ENCODE data around the gene IPP. TPM values are rescaled to one million over a fixed set of nuclear protein-coding genes. Genes with fewer than 3 reads are reported as not detected.
A peak's percentile ranks its signal among the peaks of the same experiment; 100 is the strongest.

The IPP gene
- 10.2 TPM for polyA plus RNA-seq (2013, experiment 1 of 2)
- 12.9 TPM for polyA plus RNA-seq (2013, experiment 2 of 2)

DNA sequence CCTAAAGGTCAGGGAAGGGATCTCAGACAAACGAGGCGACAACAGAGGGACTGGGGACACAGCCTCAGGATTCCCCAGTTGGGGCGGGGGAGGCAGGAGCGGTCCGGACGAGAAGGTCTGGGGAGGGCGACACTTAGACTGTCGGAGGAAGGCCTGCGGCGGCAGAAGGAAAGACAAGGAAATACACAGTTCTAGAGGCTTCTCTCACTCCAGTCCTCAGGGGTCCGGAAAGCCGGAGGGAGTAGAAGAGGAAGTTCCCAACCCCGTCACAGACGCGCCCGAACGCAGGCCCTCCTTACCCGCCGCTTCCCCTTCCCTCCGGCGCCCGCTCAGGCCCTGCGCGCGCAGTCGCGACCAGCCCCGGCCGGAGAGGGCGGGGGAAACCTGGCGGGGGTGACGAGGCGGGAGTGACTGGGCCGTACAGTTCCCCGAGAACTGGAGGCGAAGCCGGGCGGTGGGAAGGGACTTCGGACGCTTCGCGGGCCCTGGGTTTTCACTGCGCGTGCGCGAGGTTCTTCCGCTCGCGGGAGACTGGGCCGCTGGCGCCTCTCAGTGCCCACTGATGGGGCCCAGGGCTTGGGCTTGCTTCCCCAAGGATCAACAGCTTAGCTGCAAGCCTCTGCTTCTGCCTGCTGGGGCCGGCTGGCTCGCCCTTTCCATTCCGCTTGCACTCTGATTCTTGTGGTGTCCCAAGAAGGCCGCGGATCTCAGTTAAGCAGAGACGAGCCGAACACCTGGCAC, at the start of gene IPP:
Gene IPP, minus strand, starts transcription at position 356 of the 741 bp plus-strand sequence. CDS start 4,242 bp downstream, outside the sequence.
- H3K4me3 ChIP-seq (ENCODE audit: extremely low read depth, insufficient read depth, low read length, poor library complexity, severe bottlenecking), result peak within 1 kb of the TSS; percentile 66
- 2 to 3% methylated on average over 46 to 57 of the region's 58 CpGs for WGBS, 2 experiments (ENCODE audit: insufficient coverage in 2 of 2)
- no peaks in the 10 kb centered on the region for H3K4me1 ChIP-seq (ENCODE audit: control insufficient read depth, insufficient read depth, low read length, poor library complexity, severe bottlenecking)
- peaks cover 13% of the 10 kb centered on the region for H3K9me3 ChIP-seq (ENCODE audit: control insufficient read depth, low read length)
- no peaks in the 10 kb centered on the region for H3K36me3 ChIP-seq (ENCODE audit: control insufficient read depth, insufficient read depth, low read length)
- H3K27ac ChIP-seq (ENCODE audit: low read depth, low read length, severe bottlenecking), result peak within 1 kb of the TSS; percentile 99

DNA sequence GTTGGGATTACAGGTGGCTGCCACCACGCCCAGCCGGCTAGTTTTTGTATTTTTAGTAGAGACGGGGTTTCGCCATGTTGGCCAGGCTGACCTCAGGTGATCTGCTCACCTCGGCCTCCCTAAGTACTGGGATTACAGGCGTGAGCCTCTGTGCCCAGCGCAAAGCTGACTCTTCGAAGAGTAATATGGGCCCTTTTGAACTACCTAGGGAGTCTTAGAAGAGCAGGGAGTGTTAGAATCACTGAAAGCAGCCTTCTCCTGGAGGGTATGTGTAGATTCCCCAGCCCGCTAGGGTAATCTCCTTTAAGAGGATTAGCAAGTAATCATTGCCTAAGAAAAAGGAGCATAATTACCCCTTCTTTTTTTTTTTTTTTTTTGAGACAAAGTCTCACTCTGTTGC, 46.5 kb upstream of the IPP start:
- WGBS, 2 experiments (ENCODE audit: insufficient coverage in 2 of 2), result 90 to 92% methylated on average over 6 to 8 of the region's 9 CpGs
- H3K27ac ChIP-seq (ENCODE audit: low read depth, low read length, severe bottlenecking), result no peak overlapping the region
- peaks cover under 1% of the 10 kb centered on the region for H3K4me1 ChIP-seq (ENCODE audit: control insufficient read depth, insufficient read depth, low read length, poor library complexity, severe bottlenecking)
- no peaks in the 10 kb centered on the region for H3K36me3 ChIP-seq (ENCODE audit: control insufficient read depth, insufficient read depth, low read length)
- H3K4me3 ChIP-seq (ENCODE audit: extremely low read depth, insufficient read depth, low read length, poor library complexity, severe bottlenecking), result no peak overlapping the region
- H3K9me3 ChIP-seq (ENCODE audit: control insufficient read depth, low read length), result no peaks in the 10 kb centered on the region

- Histone ChIP-seq H3K36me3 (ENCODE audit: control insufficient read depth, insufficient read depth, low read length) (no peaks in the 10 kb centered on the region), H3K4me1 (ENCODE audit: control insufficient read depth, insufficient read depth, low read length, poor library complexity, severe bottlenecking) (no peaks in the 10 kb centered on the region), H3K27ac (ENCODE audit: low read depth, low read length, severe bottlenecking) (no peak overlapping the region), H3K9me3 (ENCODE audit: control insufficient read depth, low read length) (no peaks in the 10 kb centered on the region), H3K4me3 (ENCODE audit: extremely low read depth, insufficient read depth, low read length, poor library complexity, severe bottlenecking) (no peak overlapping the region)
- WGBS, 2 experiments (ENCODE audit: insufficient coverage in 2 of 2), result no CpG with 5 or more reads among the region's 2 CpGs
These were observed 45.9 kb upstream of the IPP start for GRCh38 chr1:45796381-45796780.

GRCh38 chr1:45793942-45794604, 43.6 kb upstream of the IPP start:
- H3K4me1 ChIP-seq (ENCODE audit: control insufficient read depth, insufficient read depth, low read length, poor library complexity, severe bottlenecking), result no peaks in the 10 kb centered on the region
- H3K9me3 ChIP-seq (ENCODE audit: control insufficient read depth, low read length), result no peaks in the 10 kb centered on the region
- WGBS, 2 experiments (ENCODE audit: insufficient coverage in 2 of 2), result 87 to 89% methylated on average over 4 to 6 of the region's 7 CpGs
- H3K4me3 ChIP-seq (ENCODE audit: extremely low read depth, insufficient read depth, low read length, poor library complexity, severe bottlenecking), result no peak overlapping the region
- H3K27ac ChIP-seq (ENCODE audit: low read depth, low read length, severe bottlenecking), result no peak overlapping the region
- no peaks in the 10 kb centered on the region for H3K36me3 ChIP-seq (ENCODE audit: control insufficient read depth, insufficient read depth, low read length)

- Histone ChIP-seq H3K27ac (ENCODE audit: low read depth, low read length, severe bottlenecking) (no peak overlapping the region), H3K4me1 (ENCODE audit: control insufficient read depth, insufficient read depth, low read length, poor library complexity, severe bottlenecking) (no peaks in the 10 kb centered on the region), H3K4me3 (ENCODE audit: extremely low read depth, insufficient read depth, low read length, poor library complexity, severe bottlenecking) (no peak overlapping the region), H3K36me3 (ENCODE audit: control insufficient read depth, insufficient read depth, low read length) (no peaks in the 10 kb centered on the region), H3K9me3 (ENCODE audit: control insufficient read depth, low read length) (no peaks in the 10 kb centered on the region)
- 90 to 96% methylated on average over 2 to 3 of the region's 4 CpGs for WGBS, 2 experiments (ENCODE audit: insufficient coverage in 2 of 2)
These were observed 42.3 kb upstream of the IPP start for GRCh38 chr1:45792744-45793143.

DNA sequence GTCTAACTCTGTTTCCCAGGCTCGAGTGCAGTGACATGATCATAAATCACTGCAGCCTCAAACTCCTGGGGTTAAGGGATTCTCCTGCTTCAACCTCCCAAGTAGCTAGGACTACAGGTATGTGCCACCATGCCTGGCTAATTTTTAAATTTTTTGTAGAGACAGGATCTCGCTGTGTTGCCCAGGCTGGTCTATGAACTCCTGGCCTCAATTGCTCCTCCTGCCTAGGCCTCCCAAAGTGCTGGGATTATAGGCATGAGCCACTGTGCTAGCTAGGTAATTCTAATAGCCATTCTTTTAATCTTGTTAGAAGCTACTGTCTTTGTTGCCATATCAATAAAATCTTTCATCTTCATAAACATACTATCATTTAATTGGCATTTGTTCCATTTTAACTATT, 39.1 kb upstream of the IPP start:
- H3K4me1 ChIP-seq (ENCODE audit: control insufficient read depth, insufficient read depth, low read length, poor library complexity, severe bottlenecking), result no peaks in the 10 kb centered on the region
- 92 to 95% methylated on average over 1 to 2 of the region's 2 CpGs for WGBS, 2 experiments (ENCODE audit: insufficient coverage in 2 of 2)

DNA sequence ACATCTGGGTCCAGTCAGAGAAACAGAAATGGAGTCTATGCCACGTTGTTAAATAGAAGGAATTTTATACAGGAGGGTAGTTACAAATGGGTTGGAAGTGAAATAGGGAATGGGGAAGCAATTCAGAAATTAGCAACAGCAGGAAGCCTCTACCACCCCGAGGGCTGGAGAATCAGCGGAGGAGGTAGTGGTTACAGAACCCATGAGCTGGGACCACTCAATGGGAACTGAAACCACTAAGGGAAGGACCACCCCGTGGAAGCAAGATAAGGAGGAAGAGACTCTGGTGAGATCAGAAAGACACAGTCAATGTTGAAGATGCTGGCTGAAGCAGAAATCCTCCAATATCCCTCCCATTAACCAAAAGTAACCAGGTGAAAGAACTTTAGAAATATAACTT, 37.5 kb upstream of the IPP start:
- Histone ChIP-seq H3K27ac (ENCODE audit: low read depth, low read length, severe bottlenecking) (no peak overlapping the region), H3K4me1 (ENCODE audit: control insufficient read depth, insufficient read depth, low read length, poor library complexity, severe bottlenecking) (no peaks in the 10 kb centered on the region), H3K9me3 (ENCODE audit: control insufficient read depth, low read length) (no peaks in the 10 kb centered on the region), H3K4me3 (ENCODE audit: extremely low read depth, insufficient read depth, low read length, poor library complexity, severe bottlenecking) (no peak overlapping the region), H3K36me3 (ENCODE audit: control insufficient read depth, insufficient read depth, low read length) (no peaks in the 10 kb centered on the region)
- 76 to 90% methylated on average over 2 to 4 of the region's 4 CpGs for WGBS, 2 experiments (ENCODE audit: insufficient coverage in 2 of 2)

More for the DNA sequence above, 39.1 kb upstream of the IPP start:
- Histone ChIP-seq H3K9me3 (ENCODE audit: control insufficient read depth, low read length) (no peaks in the 10 kb centered on the region), H3K36me3 (ENCODE audit: control insufficient read depth, insufficient read depth, low read length) (no peaks in the 10 kb centered on the region), H3K4me3 (ENCODE audit: extremely low read depth, insufficient read depth, low read length, poor library complexity, severe bottlenecking) (no peak overlapping the region), H3K27ac (ENCODE audit: low read depth, low read length, severe bottlenecking) (no peak overlapping the region)

- H3K4me3 ChIP-seq (ENCODE audit: extremely low read depth, insufficient read depth, low read length, poor library complexity, severe bottlenecking), result no peak overlapping the region
- H3K4me1 ChIP-seq (ENCODE audit: control insufficient read depth, insufficient read depth, low read length, poor library complexity, severe bottlenecking), result no peaks in the 10 kb centered on the region
- no peaks in the 10 kb centered on the region for H3K36me3 ChIP-seq (ENCODE audit: control insufficient read depth, insufficient read depth, low read length)
- WGBS, 2 experiments (ENCODE audit: insufficient coverage in 2 of 2), result 67% methylated on average over 1 to 2 of the region's 4 CpGs
- no peak overlapping the region for H3K27ac ChIP-seq (ENCODE audit: low read depth, low read length, severe bottlenecking)
- H3K9me3 ChIP-seq (ENCODE audit: control insufficient read depth, low read length), result no peaks in the 10 kb centered on the region
These were observed 35.1 kb upstream of the IPP start for GRCh38 chr1:45785583-45785982.

DNA sequence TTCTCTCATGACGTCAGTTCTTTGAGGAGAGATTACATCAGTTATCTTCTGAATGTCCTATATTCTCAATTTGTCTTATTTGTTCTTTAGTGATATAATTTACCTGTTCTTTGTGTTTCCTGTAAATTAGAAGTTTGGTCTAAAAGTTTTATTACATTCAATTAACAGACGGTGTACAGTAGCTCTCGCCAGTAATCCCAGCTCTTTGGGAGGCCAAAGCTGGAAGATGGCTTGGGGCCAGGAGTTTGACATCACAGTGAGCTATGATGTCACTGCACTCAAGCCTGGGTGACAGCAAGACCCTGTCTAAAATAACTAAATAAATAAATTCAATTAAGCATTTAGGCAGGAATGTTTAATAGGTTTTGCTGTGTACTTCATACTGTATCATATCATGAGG, 25.3 kb upstream of the IPP start:
- Histone ChIP-seq H3K36me3 (ENCODE audit: control insufficient read depth, insufficient read depth, low read length) (no peaks in the 10 kb centered on the region), H3K4me1 (ENCODE audit: control insufficient read depth, insufficient read depth, low read length, poor library complexity, severe bottlenecking) (no peaks in the 10 kb centered on the region), H3K9me3 (ENCODE audit: control insufficient read depth, low read length) (no peaks in the 10 kb centered on the region), H3K4me3 (ENCODE audit: extremely low read depth, insufficient read depth, low read length, poor library complexity, severe bottlenecking) (no peak overlapping the region), H3K27ac (ENCODE audit: low read depth, low read length, severe bottlenecking) (no peak overlapping the region)
- 90% methylated on average over 2 of the region's 3 CpGs; no CpG with 5 or more reads in 1 of the 2 experiments for WGBS, 2 experiments (ENCODE audit: insufficient coverage in 2 of 2)

DNA sequence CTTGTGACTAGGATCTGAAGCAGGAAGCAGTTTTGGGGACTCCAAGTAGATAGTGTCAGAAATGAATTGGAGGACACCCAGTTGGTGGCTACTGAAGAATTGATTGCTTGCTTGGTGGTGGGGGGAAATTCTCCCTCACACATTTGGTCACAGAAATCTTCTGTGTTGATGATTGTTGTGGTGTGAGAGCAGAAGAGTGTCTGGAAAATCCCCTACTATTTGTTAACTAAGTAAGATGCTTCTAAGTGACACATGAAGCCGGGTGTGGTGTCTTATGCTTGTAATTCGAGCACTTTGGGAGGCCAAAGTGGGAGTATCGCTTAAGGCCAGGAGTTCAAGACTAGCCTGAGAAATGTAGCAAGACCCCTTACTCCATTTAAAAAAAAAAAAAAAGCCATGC, 22.5 kb upstream of the IPP start:
- no peak overlapping the region for H3K4me3 ChIP-seq (ENCODE audit: extremely low read depth, insufficient read depth, low read length, poor library complexity, severe bottlenecking)
- WGBS, 2 experiments (ENCODE audit: insufficient coverage in 2 of 2), result 100% methylated on average over 1 of the region's 3 CpGs; no CpG with 5 or more reads in 1 of the 2 experiments
- H3K27ac ChIP-seq (ENCODE audit: low read depth, low read length, severe bottlenecking), result no peak overlapping the region
- no peaks in the 10 kb centered on the region for H3K9me3 ChIP-seq (ENCODE audit: control insufficient read depth, low read length)
- no peaks in the 10 kb centered on the region for H3K4me1 ChIP-seq (ENCODE audit: control insufficient read depth, insufficient read depth, low read length, poor library complexity, severe bottlenecking)
- H3K36me3 ChIP-seq (ENCODE audit: control insufficient read depth, insufficient read depth, low read length), result no peaks in the 10 kb centered on the region

Measured in mesodermal cell (in vitro differentiated cells).